ENCODE measurements around the gene PSME2. TPM values are rescaled to one million over a fixed set of nuclear protein-coding genes. Genes with fewer than 3 reads are reported as not detected.

The PSME2 gene
- total and polyA plus RNA-seq, 10 of the 15 experiments (the other 5 are each of a cell fraction or from before 2014, with no cell fraction given), result 510 to 3,542 (median 913) TPM

- DNase-seq (ENCODE audit: low read depth, low spot score), result no peak
- ChIA-PET SMC1A (ENCODE audit: uncharacterized antibody, unreplicated experiment) (interaction anchor here (0.9 to 9.6 kb wide), 15 partner anchors 14 to 187 kb away, joined by 3 to 195 read pairs (median 14); partner anchors contain the start of genes CHMP4A, EMC9, IRF9 and PCK2), CTCF (interaction anchor here (0.7 to 11.3 kb wide), 18 partner anchors 14 to 229 kb away, joined by 3 to 294 read pairs (median 5); partner anchors contain the start of genes CARMIL3, CHMP4A, IRF9 and PCK2), RAD21 (ENCODE audit: unreplicated experiment) (interaction anchor here (0.6 to 6.9 kb wide), 11 partner anchors 8 to 197 kb away, joined by 3 to 153 read pairs (median 9); partner anchors contain the start of genes CIDEB, EMC9, IRF9 and PCK2), POLR2A (interaction anchor here (0.8 to 5.8 kb wide), 7 partner anchors 16 to 58 kb away, joined by 3 to 90 read pairs (median 12); partner anchors contain the start of genes IRF9, PCK2, PSME1 and PSME2)
- H3K27ac ChIP-seq (ENCODE audit: control insufficient read depth, insufficient read depth), result no peak overlapping the region
- TF ChIP-seq NRF1 (conservative IDR thresholded peaks at IDR 0.05; ENCODE audit: low read depth, low read length), result no peak
- TF ChIP-seq, protein P1, sequence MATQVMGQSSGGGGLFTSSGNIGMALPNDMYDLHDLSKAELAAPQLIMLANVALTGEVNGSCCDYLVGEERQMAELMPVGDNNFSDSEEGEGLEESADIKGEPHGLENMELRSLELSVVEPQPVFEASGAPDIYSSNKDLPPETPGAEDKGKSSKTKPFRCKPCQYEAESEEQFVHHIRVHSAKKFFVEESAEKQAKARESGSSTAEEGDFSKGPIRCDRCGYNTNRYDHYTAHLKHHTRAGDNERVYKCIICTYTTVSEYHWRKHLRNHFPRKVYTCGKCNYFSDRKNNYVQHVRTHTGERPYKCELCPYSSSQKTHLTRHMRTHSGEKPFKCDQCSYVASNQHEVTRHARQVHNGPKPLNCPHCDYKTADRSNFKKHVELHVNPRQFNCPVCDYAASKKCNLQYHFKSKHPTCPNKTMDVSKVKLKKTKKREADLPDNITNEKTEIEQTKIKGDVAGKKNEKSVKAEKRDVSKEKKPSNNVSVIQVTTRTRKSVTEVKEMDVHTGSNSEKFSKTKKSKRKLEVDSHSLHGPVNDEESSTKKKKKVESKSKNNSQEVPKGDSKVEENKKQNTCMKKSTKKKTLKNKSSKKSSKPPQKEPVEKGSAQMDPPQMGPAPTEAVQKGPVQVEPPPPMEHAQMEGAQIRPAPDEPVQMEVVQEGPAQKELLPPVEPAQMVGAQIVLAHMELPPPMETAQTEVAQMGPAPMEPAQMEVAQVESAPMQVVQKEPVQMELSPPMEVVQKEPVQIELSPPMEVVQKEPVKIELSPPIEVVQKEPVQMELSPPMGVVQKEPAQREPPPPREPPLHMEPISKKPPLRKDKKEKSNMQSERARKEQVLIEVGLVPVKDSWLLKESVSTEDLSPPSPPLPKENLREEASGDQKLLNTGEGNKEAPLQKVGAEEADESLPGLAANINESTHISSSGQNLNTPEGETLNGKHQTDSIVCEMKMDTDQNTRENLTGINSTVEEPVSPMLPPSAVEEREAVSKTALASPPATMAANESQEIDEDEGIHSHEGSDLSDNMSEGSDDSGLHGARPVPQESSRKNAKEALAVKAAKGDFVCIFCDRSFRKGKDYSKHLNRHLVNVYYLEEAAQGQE (IDR thresholded peaks at IDR 0.05; ENCODE audit: low read depth, low read length), result no peak
- 97% methylated on average over 1 of the region's 1 CpG for WGBS (ENCODE audit: insufficient coverage, insufficient replicate concordance, low lambda C conversion rate, missing lambda C conversion rate)
- H3K27me3 ChIP-seq (replicated peaks in 1 of 2; ENCODE audit: control insufficient read depth in 2 of 2, insufficient read depth in 2 of 2, low read length in 1 of 2), result no peaks in the 10 kb centered on the region
- H3K9ac ChIP-seq (ENCODE audit: control insufficient read depth, insufficient read depth, low read length), result no peak overlapping the region
- no peaks in the 10 kb centered on the region for H3K9me3 ChIP-seq (replicated peaks; ENCODE audit: control insufficient read depth, insufficient read depth, low read length)
- BruUV-seq (replicated peaks), result no TSS peak
- no peak overlapping the region for H3K4me2 ChIP-seq (ENCODE audit: control insufficient read depth, insufficient read depth)
- no peak for ATAC-seq
- no peaks in the 10 kb centered on the region for H4K20me1 ChIP-seq (ENCODE audit: control insufficient read depth, insufficient read depth)
- in situ Hi-C loops (cut with MboI), result loop anchor here (25.0 kb wide), 1 partner anchor 798 kb away; the partner anchor contains the start of genes BCL2L2, PABPN1 and PPP1R3E
- H3K36me3 ChIP-seq (ENCODE audit: control insufficient read depth in 2 of 2, insufficient read depth in 2 of 2, low read length in 1 of 2), result no peaks in the 10 kb centered on the region
- peaks cover 12% of the 10 kb centered on the region for H3K79me2 ChIP-seq (ENCODE audit: control insufficient read depth, insufficient read depth, low read length)
- intact Hi-C loops (cut with micrococcal nuclease; ENCODE audit: unreplicated experiment), result no loop called here
- H2AFZ ChIP-seq (ENCODE audit: control insufficient read depth, low read depth, low read length), result no peak overlapping the region
- H3K4me1 ChIP-seq (ENCODE audit: control insufficient read depth, insufficient read depth, low read length), result peaks cover 7% of the 10 kb centered on the region
- no peak overlapping the region for H3K4me3 ChIP-seq
- no peak for FAIRE-seq
These were observed 35.9 kb downstream of the PSME2 start for GRCh38 chr14:24110523-24110922.
